Occipital lobe (tissue), 2 donors: ENCODE results near the gene UAP1. TPM values are rescaled to one million over a fixed set of nuclear protein-coding genes. Genes with fewer than 3 reads are reported as not detected.

Experiments used
- DNase-seq: peaks from one replicate; lab custom pipeline; 2025; lab: John Stamatoyannopoulos, UW
- total RNA-seq: library from RNA; depleted of rRNA; stranded (reverse); fragments of >200 nt; gene quantifications from one replicate; pipeline ENCODE4 v1.2.3, GENCODE V29; 2014

Gene UAP1
- total RNA-seq, 1 donor from 2014 or later, result 45.7 TPM

GRCh38 chr1:162612606-162613400 is 51.3 kb downstream of the UAP1 start:
- DNase-seq, result no peak

DNA sequence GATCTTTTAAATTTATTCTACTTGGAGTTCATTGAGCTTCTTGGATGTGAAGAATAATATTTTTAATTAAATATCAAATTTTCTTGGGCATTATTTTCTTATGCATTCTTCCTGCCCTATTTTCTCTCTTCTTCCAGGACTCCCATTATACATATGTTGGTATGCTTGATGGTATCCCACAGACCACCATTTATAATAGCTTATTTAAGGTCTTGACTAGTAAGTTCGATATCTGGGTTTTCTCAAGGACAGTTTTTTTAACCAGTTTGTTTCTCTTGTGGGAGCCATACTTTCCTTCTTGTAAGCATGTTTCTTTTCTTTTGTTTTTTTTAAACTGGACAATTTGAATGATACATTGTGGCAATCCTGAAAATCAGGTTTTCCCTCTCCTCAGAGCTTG is 55.3 kb downstream of the UAP1 start:
- no peak for DNase-seq

GRCh38 chr1:162617513-162617912 is 56.0 kb downstream of the UAP1 start:
- no peak for DNase-seq

GRCh38 chr1:162619076-162619475 is 57.6 kb downstream of the UAP1 start:
- no peak for DNase-seq

GRCh38 chr1:162621256-162621655 is 59.7 kb downstream of the UAP1 start:
- DNase-seq, result no peak

DNA sequence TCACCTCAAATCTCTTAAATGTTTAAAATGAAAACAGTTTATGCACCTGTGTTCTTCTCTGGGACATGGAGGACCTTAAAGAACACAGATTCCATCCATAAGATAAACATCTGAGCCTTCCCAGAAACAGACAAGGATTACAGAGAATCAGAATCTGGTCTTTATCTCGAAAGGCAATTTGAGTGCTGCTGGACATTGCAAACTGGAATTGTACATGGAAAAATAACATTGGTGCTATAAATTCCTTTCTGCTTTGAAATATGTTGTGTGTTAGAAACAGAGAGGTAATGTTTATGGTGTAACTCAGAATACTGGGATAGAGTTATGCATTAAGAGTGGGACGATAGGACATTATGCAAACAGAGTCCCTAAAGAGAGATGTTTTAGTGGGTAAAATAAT is 64.2 kb downstream of the UAP1 start:
- DNase-seq, result no peak

GRCh38 chr1:162626094-162626493 is 64.6 kb downstream of the UAP1 start:
- DNase-seq, result no peak

GRCh38 chr1:162626761-162627160 is 65.2 kb downstream of the UAP1 start:
- no peak for DNase-seq

DNA sequence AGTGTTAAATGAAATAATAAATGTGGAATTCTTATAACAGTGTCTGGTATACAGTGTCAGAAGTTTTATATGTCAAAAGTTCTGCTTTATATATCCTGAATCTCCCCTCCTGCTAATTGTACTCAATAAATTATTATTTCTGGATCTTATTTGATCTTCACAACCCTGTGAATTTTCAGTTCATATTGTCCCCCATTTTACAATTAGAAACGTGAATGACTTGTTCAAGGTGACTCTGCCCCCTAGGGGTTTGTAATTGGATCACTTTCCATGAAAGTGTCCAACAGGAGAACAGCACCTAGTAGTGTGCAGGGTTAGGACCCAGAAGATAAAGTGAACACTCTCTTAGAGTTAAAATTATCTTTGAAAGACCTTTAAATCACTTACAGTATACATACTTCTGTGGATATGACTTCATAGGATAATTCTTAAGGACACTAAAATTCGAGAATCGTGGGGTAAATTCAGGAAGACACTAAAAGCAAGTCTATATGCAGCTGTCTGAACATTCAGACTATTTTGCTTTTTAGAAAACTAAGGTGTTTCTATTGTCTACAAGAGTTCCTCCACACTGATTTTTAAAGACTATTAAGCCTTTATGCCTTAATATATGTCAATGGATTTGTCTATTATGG is 66.3 kb downstream of the UAP1 start:
- no peak for DNase-seq

- no peak for DNase-seq
These were observed 67.6 kb downstream of the UAP1 start for GRCh38 chr1:162629077-162629627.

- no peak for DNase-seq
These were observed 68.1 kb downstream of the UAP1 start for GRCh38 chr1:162629651-162630050.

GRCh38 chr1:162631546-162632191 is 70.1 kb downstream of the UAP1 start:
- DNase-seq, result no peak

DNA sequence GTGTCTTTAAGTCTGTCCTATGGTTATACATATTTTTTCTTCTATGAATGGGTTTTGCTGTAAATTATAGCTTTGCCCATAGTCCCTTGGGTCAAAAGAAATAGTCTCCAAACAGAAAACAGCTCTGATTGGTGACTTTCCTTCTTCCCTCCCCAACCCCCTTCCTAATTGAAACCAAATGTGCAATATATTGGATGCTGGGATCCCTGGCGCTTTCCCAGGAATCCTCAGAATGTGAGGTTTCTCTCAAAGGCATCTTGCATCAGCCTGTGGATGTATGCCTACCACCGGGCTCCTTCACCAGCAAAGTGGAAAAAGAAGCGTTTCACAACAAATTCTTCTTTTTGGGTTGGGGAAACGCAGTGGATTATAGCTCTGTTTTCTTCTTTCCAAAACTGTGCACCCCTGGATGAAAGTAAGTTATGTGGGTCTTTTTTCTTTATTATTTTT is 70.7 kb downstream of the UAP1 start, which contains the start of gene DDR2:
Gene DDR2, plus strand, starts transcription at position 248 of the 450 bp plus-strand sequence. CDS start 86,600 bp downstream, outside the sequence.
- DNase-seq, result no peak

GRCh38 chr1:162632698-162633080 is 71.2 kb downstream of the UAP1 start:
- DNase-seq, result no peak

DNA sequence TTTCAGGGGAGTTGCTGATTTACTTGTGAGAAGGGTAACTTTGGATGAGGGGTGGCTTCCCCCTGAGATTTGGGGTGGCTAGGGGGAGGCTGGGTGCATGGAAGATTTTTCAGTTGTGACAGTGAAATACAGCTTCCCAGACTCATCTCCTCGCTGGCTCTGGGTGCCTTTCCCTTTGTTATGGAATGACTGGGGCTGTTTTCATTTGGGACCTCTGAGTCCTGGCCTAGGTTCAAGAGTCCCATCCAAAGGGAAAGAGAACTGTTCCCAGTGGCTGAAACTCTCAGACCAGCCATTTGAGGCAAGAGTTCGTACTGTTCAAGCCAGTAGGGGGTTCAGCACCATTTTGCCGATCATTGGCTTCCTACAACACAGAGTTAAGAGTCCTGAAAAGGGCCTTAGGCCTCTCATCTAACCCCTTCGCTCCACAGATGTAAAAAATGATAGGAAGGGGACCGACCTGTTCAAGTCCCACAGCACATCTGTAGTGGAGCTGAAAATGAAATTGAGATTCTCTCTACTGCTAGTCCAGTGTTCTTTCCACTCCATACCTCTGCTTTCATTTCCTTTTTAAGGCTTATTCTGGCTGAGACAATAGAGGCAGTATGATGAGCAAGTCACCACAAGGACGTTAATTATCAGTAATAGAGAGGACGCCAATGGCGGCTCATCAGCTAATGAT is 71.7 kb downstream of the UAP1 start:
- no peak for DNase-seq

GRCh38 chr1:162635418-162635817 is 73.9 kb downstream of the UAP1 start:
- no peak for DNase-seq

GRCh38 chr1:162639718-162640117 is 78.2 kb downstream of the UAP1 start:
- no peak for DNase-seq

DNA sequence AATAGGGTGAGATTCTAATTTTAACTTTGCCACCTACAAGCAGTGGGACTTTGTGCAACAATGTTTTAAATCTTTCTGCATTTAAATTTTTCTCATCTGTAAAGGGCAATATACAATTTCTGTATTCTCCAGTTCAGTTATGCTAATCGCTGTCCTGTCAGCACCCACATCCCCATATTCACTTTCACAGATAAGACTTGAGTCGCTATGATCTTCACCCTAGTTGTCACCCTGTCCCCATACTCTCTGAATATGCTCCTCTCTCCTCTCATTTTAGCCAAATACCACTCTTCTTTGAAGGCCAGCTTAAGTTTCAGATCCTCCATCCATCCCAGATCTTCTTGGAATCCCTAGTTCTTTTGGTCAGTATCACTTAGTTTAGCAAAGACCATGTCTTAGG is 79.6 kb downstream of the UAP1 start:
- DNase-seq, result no peak

DNA sequence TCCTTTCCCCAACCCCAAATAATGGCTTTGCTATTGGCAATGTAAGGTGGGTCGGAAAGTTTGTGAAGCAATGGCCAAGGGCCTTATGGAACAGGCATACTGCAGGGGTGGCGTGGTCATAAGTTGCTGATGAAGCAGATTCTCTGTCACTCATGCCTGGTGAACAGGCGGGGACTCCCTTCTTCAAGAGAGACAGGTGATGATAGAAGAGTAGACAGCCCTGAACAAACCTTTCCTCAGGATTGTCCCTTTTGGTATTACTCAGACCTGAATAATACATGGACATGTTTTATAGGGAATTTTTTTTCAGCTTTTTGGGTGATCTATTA is 83.4 kb downstream of the UAP1 start:
- no peak for DNase-seq

DNA sequence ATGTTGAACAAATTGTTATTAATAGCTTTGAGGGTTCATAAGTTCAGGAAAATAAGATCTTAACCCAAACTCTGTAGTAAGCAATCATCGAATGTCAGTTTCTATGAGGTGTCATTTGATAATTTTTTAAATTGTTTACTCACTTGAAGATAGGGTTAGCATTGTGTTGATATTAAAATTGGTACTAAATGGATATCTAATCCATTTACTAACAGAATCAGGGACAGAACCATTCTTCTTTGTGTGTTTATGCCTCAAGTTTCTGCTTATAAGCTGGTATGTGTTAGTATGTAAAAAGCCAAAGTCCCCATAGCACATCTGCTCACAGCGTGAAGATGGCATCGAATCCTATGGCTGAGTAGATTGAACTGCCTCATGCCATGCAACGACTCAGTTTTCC is 84.1 kb downstream of the UAP1 start:
- DNase-seq, result no peak

GRCh38 chr1:162649583-162649982 is 88.1 kb downstream of the UAP1 start:
- DNase-seq, result no peak
